Fibroblast of upper back skin (primary cell): ENCODE results near the gene TEX36.
A peak's percentile ranks its signal among the peaks of the same experiment; 100 is the strongest.
"Not testable (repeated sequence)": the region's sequence is repeated elsewhere in the genome, so short reads cannot be mapped to it uniquely, and the experiment has no call there.

Experiments used
- DNase-seq: peaks from one replicate; pipeline ENCODE4 v3.0.0-alpha.2; 2013

TEX36 gene, protein sequence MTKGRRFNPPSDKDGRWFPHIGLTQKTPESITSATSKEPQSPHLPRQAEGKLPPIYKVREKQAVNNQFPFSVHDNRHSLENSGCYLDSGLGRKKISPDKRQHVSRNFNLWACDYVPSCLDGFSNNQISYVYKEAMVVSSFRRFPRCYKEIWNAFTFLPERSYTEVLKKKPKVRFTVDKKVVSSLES

DNA sequence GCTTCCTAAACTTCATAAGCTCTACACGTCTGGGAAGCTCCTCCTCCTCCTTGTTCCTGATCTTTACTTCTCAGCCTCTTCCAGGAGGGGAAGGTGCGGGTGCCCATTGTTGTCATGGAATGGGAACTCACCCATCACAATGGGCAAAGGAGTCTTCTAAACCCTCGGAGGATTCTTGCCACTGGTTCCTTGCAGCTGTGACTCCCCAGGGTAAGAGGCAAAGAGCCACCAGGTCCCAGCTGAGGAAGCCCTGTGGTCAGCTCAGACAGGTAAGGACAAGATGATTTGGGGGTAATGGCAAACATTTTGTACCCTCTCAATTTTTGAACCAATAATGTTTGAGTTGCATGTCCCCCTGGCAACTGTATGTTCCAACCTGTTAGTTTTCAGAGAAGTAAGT is at the start of gene TEX36:
Gene TEX36, minus strand, starts transcription at position 101 of the 400 bp plus-strand sequence. CDS start 174 bp downstream, outside the sequence.
- DNase-seq: no peak

- no peak for DNase-seq
Observed at GRCh38 chr10:125727436-125727835, 44.5 kb upstream of the TEX36 start.

DNA sequence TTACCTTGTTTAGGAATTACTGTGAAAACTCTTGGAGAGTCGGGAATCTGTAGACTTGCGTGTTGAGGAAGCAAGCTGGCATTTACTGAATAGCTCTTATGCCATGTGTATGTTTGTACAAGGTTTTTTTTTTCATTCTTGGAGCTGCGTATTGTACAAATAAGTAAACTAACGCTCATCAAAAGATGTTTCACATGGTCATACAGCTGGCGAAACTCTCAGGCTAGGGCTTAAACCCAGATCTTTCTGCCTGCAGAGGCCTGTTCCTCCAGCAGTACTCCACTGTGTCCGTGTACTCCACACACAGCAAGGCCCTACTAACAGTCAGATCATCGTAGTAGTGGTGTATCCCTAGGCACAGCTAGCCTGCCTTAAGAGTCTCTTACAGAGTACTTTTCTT is 44.0 kb upstream of the TEX36 start:
- DNase-seq: no peak

- DNase-seq: no peak
Observed at GRCh38 chr10:125722811-125723210, 39.8 kb upstream of the TEX36 start.

GRCh38 chr10:125721035-125721434 is 38.1 kb upstream of the TEX36 start:
- no peak for DNase-seq

GRCh38 chr10:125720002-125720382 is 37.0 kb upstream of the TEX36 start:
- no peak for DNase-seq

GRCh38 chr10:125719173-125720001 is 36.4 kb upstream of the TEX36 start, which contains the start of gene EDRF1:
Gene EDRF1, plus strand, starts transcription at chr10:125719709. Its CDS starts 99 bp downstream, at chr10:125719808.
- DNase-seq: peak; percentile 99

- not testable (repeated sequence) for DNase-seq
Observed at GRCh38 chr10:125714728-125715127, 31.8 kb upstream of the TEX36 start.

DNA sequence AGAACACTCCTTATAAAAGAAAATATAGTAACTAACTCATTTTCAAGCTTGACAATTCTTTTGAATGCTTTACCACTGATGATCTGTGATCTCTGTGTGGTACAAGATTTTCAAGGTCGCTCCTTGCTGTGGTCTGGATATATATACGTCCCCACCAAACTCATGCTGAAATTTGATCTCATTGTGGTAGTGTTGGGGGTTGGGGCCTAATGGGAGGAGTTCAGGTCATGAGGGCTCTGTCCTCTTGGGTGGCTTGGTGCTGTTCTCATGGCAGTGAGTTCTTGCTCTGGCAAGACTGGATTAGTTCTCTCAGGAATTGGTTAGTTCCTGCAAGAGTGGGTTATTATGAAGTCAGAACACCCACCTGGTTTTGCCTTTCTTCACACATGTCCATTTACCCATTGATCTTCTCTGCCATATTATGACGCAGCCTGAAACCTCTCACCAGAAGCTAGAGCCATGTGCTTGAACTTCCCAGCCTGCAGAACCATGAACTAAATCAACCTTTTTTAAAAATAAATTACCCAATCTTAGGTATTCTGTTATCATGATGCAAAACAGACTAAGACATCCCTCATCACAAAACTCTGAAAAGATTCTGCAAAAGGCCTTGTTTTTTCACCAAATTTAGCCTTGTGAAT is 28.3 kb upstream of the TEX36 start:
- no peak for DNase-seq

GRCh38 chr10:125709553-125710474 is 26.9 kb upstream of the TEX36 start:
- no peak for DNase-seq

- no peak for DNase-seq
Observed at GRCh38 chr10:125708971-125709503, 26.1 kb upstream of the TEX36 start.

GRCh38 chr10:125707541-125708468 is 24.8 kb upstream of the TEX36 start:
- DNase-seq: no peak

DNA sequence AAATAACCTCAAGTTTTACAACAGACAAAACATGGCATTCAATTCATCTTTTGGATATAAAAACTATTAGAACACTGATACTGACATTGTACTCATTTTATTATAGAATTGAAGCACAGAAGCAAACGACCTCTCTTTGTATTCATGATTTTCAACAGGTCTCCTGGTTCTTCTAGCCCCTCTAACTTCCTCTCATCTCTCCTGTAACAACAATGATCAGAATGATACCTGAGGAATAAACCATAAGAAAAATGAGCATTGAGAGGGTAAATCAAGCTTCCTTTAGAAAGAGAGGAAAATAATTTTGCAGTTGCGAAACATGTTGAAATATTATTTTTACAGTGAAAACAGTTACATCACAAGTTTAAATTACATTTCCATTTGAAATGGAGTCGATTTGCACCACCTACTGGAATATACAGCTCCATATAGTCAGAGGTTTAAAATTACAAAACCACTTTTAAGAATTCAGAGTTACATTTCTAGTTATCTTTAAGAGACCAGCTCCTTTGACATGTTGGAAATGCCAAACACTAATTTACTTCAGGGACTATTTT is 17.5 kb upstream of the TEX36 start:
- DNase-seq: peak; percentile 56

- no peak for DNase-seq
Observed at GRCh38 chr10:125699562-125700143, 16.7 kb upstream of the TEX36 start.

DNA sequence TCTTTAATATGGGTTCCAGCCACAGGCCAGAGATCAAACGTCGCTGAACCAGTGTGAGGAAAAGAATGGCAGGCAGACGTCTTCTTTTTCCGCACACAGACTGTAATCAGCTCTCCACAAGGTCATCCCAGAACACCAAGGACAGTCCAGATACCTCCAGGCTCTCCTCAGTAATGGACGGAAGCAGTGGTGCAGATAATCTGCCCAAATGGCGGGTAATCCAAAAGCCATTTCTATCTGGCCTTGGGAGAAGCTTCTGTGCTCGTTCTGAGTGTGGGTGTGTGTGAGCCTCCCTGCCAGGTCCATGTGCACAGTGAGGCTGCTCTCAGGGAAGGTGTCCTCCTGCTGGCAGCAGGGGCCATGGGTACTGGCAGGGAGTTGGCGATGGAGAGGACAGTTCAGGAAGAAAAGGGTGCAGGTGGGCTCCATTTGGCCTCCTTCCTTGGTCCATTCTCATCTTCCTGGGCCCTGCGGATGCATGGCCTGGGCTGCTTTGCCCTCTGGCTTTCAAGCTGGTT is 15.6 kb upstream of the TEX36 start:
- DNase-seq: no peak

DNA sequence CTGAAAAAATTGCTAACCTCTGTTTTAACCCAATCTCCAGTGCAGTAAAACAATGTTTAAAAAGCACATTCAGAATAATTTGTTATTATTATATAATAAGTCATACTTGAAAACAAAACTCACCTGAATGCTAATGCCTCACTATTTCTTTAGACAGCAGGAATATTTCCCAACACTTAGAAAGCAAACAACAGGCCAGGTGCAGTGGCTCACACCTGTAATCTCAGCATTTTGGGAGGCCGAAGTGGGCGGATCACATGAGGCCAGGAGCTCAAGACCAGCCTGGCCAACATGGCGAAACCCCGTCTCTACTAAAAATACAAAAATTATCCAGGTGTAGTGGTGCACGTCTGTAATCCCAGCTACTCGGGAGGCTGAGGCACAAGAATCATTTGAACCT is 13.9 kb upstream of the TEX36 start:
- not testable (repeated sequence) for DNase-seq

DNA sequence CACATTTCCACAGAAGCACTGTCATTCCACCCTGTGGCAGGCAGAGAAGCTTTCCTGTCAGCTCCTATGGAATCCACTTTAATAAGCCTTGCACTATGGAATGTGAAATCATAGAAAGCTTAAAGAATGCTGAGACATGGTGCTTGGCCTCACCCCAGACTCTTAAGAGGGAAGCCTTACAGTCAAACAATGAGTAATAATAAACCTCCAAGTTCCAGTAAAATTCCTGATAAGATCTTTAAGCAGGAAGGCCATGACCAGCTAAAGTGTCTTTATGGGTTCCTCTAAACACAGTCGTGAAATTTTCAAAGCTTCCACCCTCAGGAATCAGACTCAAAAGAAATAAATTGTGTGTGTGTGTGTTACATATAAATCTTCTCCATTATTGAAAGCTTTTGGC is 11.9 kb upstream of the TEX36 start:
- DNase-seq: peak; percentile 96

DNA sequence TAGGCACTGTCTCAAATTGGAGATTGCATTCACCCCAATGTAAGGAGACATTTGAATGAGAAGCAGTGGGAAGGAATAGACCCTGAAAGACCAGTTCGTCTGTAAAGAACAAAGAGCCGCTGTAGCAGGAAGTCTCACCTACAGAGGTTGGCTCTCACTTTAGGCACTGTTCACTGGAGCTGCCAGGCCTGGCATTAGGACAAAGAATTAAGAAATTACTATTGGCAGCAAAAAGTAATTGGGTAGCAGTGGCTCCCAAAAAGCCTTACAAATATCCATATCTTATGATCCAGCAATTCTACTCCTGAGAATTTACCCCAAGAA is 10.5 kb upstream of the TEX36 start:
- no peak for DNase-seq

GRCh38 chr10:125692601-125693523 is 9.9 kb upstream of the TEX36 start:
- DNase-seq: peak; percentile 58
